ENCODE measurements around the gene CRMP1. TPM values are rescaled to one million over a fixed set of nuclear protein-coding genes. Genes with fewer than 3 reads are reported as not detected.

CRMP1 gene
- total RNA-seq, 3 donors from 2014 or later (not counting 1 experiment from before 2014, with no cell fraction given) = not detected

GRCh38 chr4:5928274-5928673 is 35.4 kb upstream of the CRMP1 start:
- Mint-ChIP-seq H3K36me3 (no peaks in the 10 kb centered on the region), H3K27ac (no peak overlapping the region), H3K4me1 (no peaks in the 10 kb centered on the region), H3K27me3 (ENCODE audit: low read depth in 2 of 2) (peaks cover 3 to 5% of the 10 kb centered on the region in 2 donors), H3K4me3 (no peak overlapping the region), H3K9me3 (no peaks in the 10 kb centered on the region)
- Histone ChIP-seq H3K4me1 (ENCODE audit: control insufficient read depth, insufficient read depth, low read length) (no peaks in the 10 kb centered on the region), H3K27me3 (ENCODE audit: control insufficient read depth, insufficient read depth, low read length) (no peaks in the 10 kb centered on the region), H3K4me3 (ENCODE audit: low read length) (no peak overlapping the region), H3K9me3 (ENCODE audit: control insufficient read depth, insufficient read depth, low read length) (no peaks in the 10 kb centered on the region), H3K27ac (ENCODE audit: low read length) (no peak overlapping the region), H3K36me3 (ENCODE audit: control insufficient read depth, insufficient read depth, low read length) (no peaks in the 10 kb centered on the region)
- WGBS (ENCODE audit: insufficient coverage) = 81% methylated on average over 8 of the region's 8 CpGs
- no peak for DNase-seq
- intact Hi-C loops (cut with micrococcal nuclease) = no loop called here
- no peak for TF ChIP-seq CTCF (IDR thresholded peaks at IDR 0.05)
- ATAC-seq = no peak

- Mint-ChIP-seq H3K36me3 (no peaks in the 10 kb centered on the region), H3K4me3 (no peak overlapping the region), H3K9me3 (no peaks in the 10 kb centered on the region), H3K4me1 (no peaks in the 10 kb centered on the region), H3K27ac (peak overlapping the region in 1 of 2 donors; percentile 10), H3K27me3 (ENCODE audit: low read depth in 2 of 2) (peaks cover 9 to 11% of the 10 kb centered on the region in 2 donors)
- DNase-seq (no peak), ATAC-seq (no peak)
- no peaks in the 10 kb centered on the region for H3K4me1 ChIP-seq (ENCODE audit: control insufficient read depth, insufficient read depth, low read length)
- no peaks in the 10 kb centered on the region for H3K36me3 ChIP-seq (ENCODE audit: control insufficient read depth, insufficient read depth, low read length)
- no peak overlapping the region for H3K4me3 ChIP-seq (ENCODE audit: low read length)
- intact Hi-C loops (cut with micrococcal nuclease) = no loop called here
- H3K27me3 ChIP-seq (ENCODE audit: control insufficient read depth, insufficient read depth, low read length) = no peaks in the 10 kb centered on the region
- no peaks in the 10 kb centered on the region for H3K9me3 ChIP-seq (ENCODE audit: control insufficient read depth, insufficient read depth, low read length)
- 82% methylated on average over 4 of the region's 4 CpGs for WGBS (ENCODE audit: insufficient coverage)
- H3K27ac ChIP-seq (ENCODE audit: low read length) = no peak overlapping the region
- TF ChIP-seq CTCF (IDR thresholded peaks at IDR 0.05) = no peak
Observed at GRCh38 chr4:5927747-5928146, 34.9 kb upstream of the CRMP1 start.

GRCh38 chr4:5927116-5927515 is 34.2 kb upstream of the CRMP1 start:
- H3K27me3 Mint-ChIP-seq (ENCODE audit: low read depth in 2 of 2) = peaks cover 9 to 12% of the 10 kb centered on the region in 2 donors
- no peaks in the 10 kb centered on the region for H3K4me1 Mint-ChIP-seq

More at GRCh38 chr4:5927116-5927515, 34.2 kb upstream of the CRMP1 start:
- 95% methylated on average over 2 of the region's 3 CpGs for WGBS (ENCODE audit: insufficient coverage)
- Mint-ChIP-seq H3K36me3 (no peaks in the 10 kb centered on the region), H3K4me3 (no peak overlapping the region), H3K9me3 (no peaks in the 10 kb centered on the region), H3K27ac (no peak overlapping the region)
- intact Hi-C loops (cut with micrococcal nuclease) = no loop called here
- TF ChIP-seq CTCF (IDR thresholded peaks at IDR 0.05) = no peak
- Histone ChIP-seq H3K4me3 (ENCODE audit: low read length) (no peak overlapping the region), H3K27ac (ENCODE audit: low read length) (no peak overlapping the region), H3K27me3 (ENCODE audit: control insufficient read depth, insufficient read depth, low read length) (no peaks in the 10 kb centered on the region), H3K4me1 (ENCODE audit: control insufficient read depth, insufficient read depth, low read length) (no peaks in the 10 kb centered on the region), H3K36me3 (ENCODE audit: control insufficient read depth, insufficient read depth, low read length) (no peaks in the 10 kb centered on the region), H3K9me3 (ENCODE audit: control insufficient read depth, insufficient read depth, low read length) (no peaks in the 10 kb centered on the region)
- DNase-seq = no peak
- no peak for ATAC-seq
